ENCODE results near the gene ADGRD1. TPM values are rescaled to one million over a fixed set of nuclear protein-coding genes. Genes with fewer than 3 reads are reported as not detected.

The ADGRD1 gene
- polyA plus RNA-seq, 1 experiment: 68.5 TPM

DNA sequence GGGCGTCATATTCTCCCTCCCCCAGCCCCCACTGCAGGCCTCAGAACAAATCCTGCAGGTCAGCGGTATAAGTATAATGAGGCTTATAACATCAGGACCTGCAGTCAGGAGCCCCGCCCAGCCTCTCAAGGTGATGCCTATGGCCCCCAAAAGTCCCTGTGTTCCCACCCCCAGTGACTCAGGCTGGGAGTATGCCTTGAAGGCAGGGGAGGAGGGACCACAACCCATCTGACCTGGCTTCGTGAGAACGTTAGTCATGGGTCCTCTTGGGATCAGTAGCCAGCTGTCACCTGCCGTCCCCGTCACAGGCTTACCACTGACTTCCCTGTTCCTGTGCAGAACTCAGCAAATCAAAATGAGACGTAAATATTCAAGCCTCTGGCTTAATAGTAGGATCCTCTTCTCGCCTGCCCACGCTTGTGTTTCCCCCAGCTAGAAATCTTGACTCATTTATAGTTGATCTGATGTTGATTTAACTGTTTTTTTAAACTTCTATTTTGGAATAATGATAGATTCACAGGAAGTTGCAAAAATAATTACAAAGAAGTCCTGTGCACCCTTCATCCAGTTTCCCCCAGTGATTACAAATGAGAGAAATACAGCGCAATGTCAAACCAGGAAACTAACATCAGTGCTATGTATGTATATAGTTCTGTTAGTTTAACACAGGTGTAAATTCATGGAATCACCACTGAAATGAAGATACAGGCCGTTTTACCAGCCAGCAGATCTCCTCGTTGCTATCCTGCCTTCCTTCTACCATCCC is 107.5 kb downstream of the ADGRD1 start:
- POLR2A ChIA-PET: no interaction called here
- H3K27me3 ChIP-seq (ENCODE audit: control insufficient read depth, insufficient read depth, low read length): no peaks in the 10 kb centered on the region
- TF ChIP-seq, protein P1, sequence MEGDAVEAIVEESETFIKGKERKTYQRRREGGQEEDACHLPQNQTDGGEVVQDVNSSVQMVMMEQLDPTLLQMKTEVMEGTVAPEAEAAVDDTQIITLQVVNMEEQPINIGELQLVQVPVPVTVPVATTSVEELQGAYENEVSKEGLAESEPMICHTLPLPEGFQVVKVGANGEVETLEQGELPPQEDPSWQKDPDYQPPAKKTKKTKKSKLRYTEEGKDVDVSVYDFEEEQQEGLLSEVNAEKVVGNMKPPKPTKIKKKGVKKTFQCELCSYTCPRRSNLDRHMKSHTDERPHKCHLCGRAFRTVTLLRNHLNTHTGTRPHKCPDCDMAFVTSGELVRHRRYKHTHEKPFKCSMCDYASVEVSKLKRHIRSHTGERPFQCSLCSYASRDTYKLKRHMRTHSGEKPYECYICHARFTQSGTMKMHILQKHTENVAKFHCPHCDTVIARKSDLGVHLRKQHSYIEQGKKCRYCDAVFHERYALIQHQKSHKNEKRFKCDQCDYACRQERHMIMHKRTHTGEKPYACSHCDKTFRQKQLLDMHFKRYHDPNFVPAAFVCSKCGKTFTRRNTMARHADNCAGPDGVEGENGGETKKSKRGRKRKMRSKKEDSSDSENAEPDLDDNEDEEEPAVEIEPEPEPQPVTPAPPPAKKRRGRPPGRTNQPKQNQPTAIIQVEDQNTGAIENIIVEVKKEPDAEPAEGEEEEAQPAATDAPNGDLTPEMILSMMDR (IDR thresholded peaks at IDR 0.05; ENCODE audit: insufficient read depth, low read depth, low read length): no peak
- CTCF ChIA-PET: interaction anchor here (1.2 kb wide), 1 partner anchor 11 kb away, joined by 4 read pairs; no protein-coding TSS in a partner anchor
- DNase-seq (ENCODE audit: low read depth): no peak
- no peak overlapping the region for H3K4me3 ChIP-seq (ENCODE audit: low read depth, low read length)
- H3K36me3 ChIP-seq (ENCODE audit: control insufficient read depth, insufficient read depth, low read length): no peaks in the 10 kb centered on the region

DNA sequence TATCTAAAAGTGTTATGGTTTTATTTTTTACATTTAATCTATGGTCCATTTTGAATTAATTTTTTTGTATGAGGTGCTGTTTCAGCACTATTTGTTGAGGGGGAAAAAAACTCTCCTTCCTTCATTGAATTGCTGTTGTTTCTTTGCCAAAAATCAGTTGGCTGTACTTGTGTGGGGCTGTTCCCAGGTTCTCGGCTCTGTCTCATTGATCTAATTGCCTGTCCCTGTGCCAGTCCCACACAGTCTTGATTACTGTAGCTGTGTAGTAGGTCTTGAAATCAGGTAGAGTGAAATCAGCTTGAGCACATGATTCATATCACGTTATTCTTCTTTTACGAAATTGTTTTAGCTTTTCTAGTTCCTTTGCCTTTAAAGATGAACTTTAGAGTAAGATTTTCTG is 109.7 kb downstream of the ADGRD1 start:
- CTCF ChIA-PET: interaction anchor here (0.7 to 1.0 kb wide), 2 partner anchors 42 to 69 kb away, joined by 3 read pairs; no protein-coding TSS in a partner anchor
- no peak for DNase-seq (ENCODE audit: low read depth)
- Histone ChIP-seq H3K36me3 (ENCODE audit: control insufficient read depth, insufficient read depth, low read length) (no peaks in the 10 kb centered on the region), H3K27me3 (ENCODE audit: control insufficient read depth, insufficient read depth, low read length) (no peaks in the 10 kb centered on the region), H3K4me3 (ENCODE audit: low read depth, low read length) (no peak overlapping the region)
- TF ChIP-seq, protein P1 (IDR thresholded peaks at IDR 0.05; ENCODE audit: insufficient read depth, low read depth, low read length): no peak
- POLR2A ChIA-PET: no interaction called here

- CTCF ChIA-PET: no interaction called here
- TF ChIP-seq, protein P1 (IDR thresholded peaks at IDR 0.05; ENCODE audit: insufficient read depth, low read depth, low read length): no peak
- Histone ChIP-seq H3K27me3 (ENCODE audit: control insufficient read depth, insufficient read depth, low read length) (no peaks in the 10 kb centered on the region), H3K4me3 (ENCODE audit: low read depth, low read length) (no peak overlapping the region), H3K36me3 (ENCODE audit: control insufficient read depth, insufficient read depth, low read length) (no peaks in the 10 kb centered on the region)
- DNase-seq (ENCODE audit: low read depth): no peak
- POLR2A ChIA-PET: no interaction called here
Measured at GRCh38 chr12:131063960-131064359, 110.3 kb downstream of the ADGRD1 start.

DNA sequence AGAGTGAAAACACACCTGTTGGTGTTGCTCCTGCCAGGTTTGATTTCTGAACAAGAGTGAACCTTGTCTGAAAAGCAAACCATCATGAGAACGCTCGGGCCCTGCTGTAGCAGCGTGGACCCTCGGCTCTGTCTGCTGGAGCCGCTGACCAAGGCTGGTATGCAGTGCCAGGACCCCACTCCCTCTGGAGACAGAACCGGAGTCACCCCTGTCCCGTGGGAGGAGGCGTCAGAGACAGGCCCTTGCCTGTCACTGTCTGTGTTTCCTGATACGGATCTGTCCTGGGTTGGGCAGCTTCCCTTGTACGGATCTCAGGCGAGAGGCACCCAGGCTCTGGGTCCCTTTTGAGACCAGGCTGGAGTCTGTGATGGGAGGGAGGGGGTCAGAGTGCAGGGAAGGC is 111.6 kb downstream of the ADGRD1 start:
- no peak for DNase-seq (ENCODE audit: low read depth)
- POLR2A ChIA-PET: no interaction called here
- CTCF ChIA-PET: no interaction called here
- no peaks in the 10 kb centered on the region for H3K36me3 ChIP-seq (ENCODE audit: control insufficient read depth, insufficient read depth, low read length)
- TF ChIP-seq, protein P1 (IDR thresholded peaks at IDR 0.05; ENCODE audit: insufficient read depth, low read depth, low read length): no peak
- no peaks in the 10 kb centered on the region for H3K27me3 ChIP-seq (ENCODE audit: control insufficient read depth, insufficient read depth, low read length)
- no peak overlapping the region for H3K4me3 ChIP-seq (ENCODE audit: low read depth, low read length)

DNA sequence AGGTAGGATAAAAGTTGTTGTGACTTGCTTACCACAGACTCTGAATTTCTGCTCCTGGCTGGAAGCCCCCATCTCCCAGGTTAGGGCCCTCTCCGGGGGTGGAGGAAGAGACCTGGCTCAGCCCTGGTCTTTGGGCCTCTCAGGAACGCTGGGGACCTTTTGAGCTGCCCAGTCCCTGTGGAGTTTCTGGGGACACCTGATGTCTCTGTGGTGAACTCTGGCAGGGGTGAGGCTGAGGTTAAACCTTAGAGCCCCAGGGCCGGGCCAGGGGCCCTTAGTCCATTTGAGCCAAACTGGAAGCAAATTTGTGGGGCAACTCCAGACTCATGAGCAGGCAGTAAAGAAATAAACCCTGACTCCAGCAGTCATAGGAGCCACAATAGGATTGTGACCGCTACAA is 112.1 kb downstream of the ADGRD1 start:
- no peak overlapping the region for H3K4me3 ChIP-seq (ENCODE audit: low read depth, low read length)
- ChIA-PET POLR2A (no interaction called here), CTCF (no interaction called here)
- H3K27me3 ChIP-seq (ENCODE audit: control insufficient read depth, insufficient read depth, low read length): no peaks in the 10 kb centered on the region
- no peaks in the 10 kb centered on the region for H3K36me3 ChIP-seq (ENCODE audit: control insufficient read depth, insufficient read depth, low read length)
- TF ChIP-seq, protein P1 (IDR thresholded peaks at IDR 0.05; ENCODE audit: insufficient read depth, low read depth, low read length): no peak
- no peak for DNase-seq (ENCODE audit: low read depth)
